Chondrocyte (in vitro differentiated cells): Measurements from ENCODE around the gene NDUFAF2. TPM values are rescaled to one million over a fixed set of nuclear protein-coding genes. Genes with fewer than 3 reads are reported as not detected.

Experiments used
- DNase-seq: peaks from one replicate; pipeline ENCODE4 v3.0.0; 2021; ENCODE audit warnings: mixed read lengths, low spot score
- H3K27ac Mint-ChIP-seq: one replicate; pipeline ENCODE4 v1.8.0; 2021; ENCODE audit warnings: mild to moderate bottlenecking, moderate library complexity, mixed read lengths; ENCODE audit not compliant: unreplicated experiment
- H3K27me3 Mint-ChIP-seq: 2 replicates; pipeline ENCODE4 v1.8.0; 2021; ENCODE audit warnings: low read depth, mixed read lengths
- H3K36me3 Mint-ChIP-seq: 2 replicates; pipeline ENCODE4 v1.8.0; 2021; ENCODE audit warnings: low read depth, mixed read lengths
- H3K4me1 Mint-ChIP-seq: 2 replicates; pipeline ENCODE4 v1.8.0; 2021; ENCODE audit warnings: low read depth, mild to moderate bottlenecking, mixed read lengths
- H3K4me3 Mint-ChIP-seq: one replicate; pipeline ENCODE4 v1.8.0; 2021; ENCODE audit warnings: mild to moderate bottlenecking, moderate library complexity, mixed read lengths; ENCODE audit not compliant: unreplicated experiment
- H3K9me3 Mint-ChIP-seq: 2 replicates; pipeline ENCODE4 v1.8.0; 2021; ENCODE audit warnings: low read depth, mixed read lengths
- total RNA-seq: library from RNA; stranded (reverse); gene quantifications from 3 replicates; pipeline ENCODE4 v1.2.1, GENCODE V29; 2021
- TF ChIP-seq, protein P1 (sequence below): fragments of 200-600 bp; sonication (generic); IDR thresholded peaks from 2 replicates; pipeline ENCODE4 v1.5.0; 2021; ENCODE audit warnings: antibody characterized with exemption, mild to moderate bottlenecking, moderate library complexity

The NDUFAF2 gene
- total RNA-seq, 1 donor from 2014 or later, result 32.9 TPM

DNA sequence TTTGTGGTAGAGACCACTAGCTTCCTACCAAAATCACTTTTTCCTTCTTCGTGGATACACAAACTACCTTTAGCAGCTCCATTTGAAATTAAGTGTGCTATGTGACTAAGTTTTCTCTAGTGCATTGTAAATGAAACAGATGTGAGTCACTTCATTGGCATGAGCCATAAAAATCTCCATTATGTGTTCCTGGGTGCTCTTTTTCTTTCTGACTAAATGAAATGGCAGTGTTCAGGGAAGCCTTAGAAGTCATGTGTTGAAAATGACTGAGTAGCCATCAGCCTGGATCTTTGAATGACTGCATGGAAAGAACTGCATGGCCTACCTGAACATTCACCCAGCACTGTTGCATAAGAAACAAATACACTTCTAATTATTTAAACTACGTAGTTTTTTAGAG lies 107.9 kb downstream of the NDUFAF2 start:
- TF ChIP-seq, protein P1, sequence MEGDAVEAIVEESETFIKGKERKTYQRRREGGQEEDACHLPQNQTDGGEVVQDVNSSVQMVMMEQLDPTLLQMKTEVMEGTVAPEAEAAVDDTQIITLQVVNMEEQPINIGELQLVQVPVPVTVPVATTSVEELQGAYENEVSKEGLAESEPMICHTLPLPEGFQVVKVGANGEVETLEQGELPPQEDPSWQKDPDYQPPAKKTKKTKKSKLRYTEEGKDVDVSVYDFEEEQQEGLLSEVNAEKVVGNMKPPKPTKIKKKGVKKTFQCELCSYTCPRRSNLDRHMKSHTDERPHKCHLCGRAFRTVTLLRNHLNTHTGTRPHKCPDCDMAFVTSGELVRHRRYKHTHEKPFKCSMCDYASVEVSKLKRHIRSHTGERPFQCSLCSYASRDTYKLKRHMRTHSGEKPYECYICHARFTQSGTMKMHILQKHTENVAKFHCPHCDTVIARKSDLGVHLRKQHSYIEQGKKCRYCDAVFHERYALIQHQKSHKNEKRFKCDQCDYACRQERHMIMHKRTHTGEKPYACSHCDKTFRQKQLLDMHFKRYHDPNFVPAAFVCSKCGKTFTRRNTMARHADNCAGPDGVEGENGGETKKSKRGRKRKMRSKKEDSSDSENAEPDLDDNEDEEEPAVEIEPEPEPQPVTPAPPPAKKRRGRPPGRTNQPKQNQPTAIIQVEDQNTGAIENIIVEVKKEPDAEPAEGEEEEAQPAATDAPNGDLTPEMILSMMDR, result no peak
- no peak for DNase-seq
- H3K4me1 Mint-ChIP-seq, result peaks cover 28% of the 10 kb centered on the region
- H3K9me3 Mint-ChIP-seq, result no peaks in the 10 kb centered on the region
- no peak overlapping the region for H3K4me3 Mint-ChIP-seq
- H3K36me3 Mint-ChIP-seq, result no peaks in the 10 kb centered on the region
- peak overlapping the region; percentile 63 for H3K27ac Mint-ChIP-seq
- H3K27me3 Mint-ChIP-seq, result no peaks in the 10 kb centered on the region

DNA sequence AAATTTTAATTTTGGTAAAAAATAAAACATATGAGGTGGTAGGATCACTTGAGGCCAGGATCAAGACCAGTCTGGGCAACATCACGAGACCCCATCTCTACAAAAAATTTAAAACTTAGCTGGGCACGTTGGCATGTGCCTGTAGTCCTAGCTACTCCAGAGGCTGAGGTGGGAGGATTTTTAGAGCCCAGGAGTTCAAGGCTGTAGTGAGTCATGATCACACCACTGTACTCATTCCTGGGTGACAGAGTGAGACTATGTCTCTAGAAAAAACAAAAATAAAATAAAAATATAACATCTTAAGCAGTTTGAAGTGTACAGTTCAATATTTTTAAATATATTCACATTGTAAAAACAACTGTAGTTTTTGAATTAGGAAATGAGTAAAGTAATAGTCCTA lies 108.9 kb downstream of the NDUFAF2 start:
- H3K4me3 Mint-ChIP-seq, result no peak overlapping the region
- no peaks in the 10 kb centered on the region for H3K36me3 Mint-ChIP-seq
- DNase-seq, result no peak
- H3K9me3 Mint-ChIP-seq, result no peaks in the 10 kb centered on the region
- TF ChIP-seq, protein P1, result no peak
- H3K27me3 Mint-ChIP-seq, result no peaks in the 10 kb centered on the region
- H3K27ac Mint-ChIP-seq, result no peak overlapping the region
- H3K4me1 Mint-ChIP-seq, result peaks cover 24% of the 10 kb centered on the region

DNA sequence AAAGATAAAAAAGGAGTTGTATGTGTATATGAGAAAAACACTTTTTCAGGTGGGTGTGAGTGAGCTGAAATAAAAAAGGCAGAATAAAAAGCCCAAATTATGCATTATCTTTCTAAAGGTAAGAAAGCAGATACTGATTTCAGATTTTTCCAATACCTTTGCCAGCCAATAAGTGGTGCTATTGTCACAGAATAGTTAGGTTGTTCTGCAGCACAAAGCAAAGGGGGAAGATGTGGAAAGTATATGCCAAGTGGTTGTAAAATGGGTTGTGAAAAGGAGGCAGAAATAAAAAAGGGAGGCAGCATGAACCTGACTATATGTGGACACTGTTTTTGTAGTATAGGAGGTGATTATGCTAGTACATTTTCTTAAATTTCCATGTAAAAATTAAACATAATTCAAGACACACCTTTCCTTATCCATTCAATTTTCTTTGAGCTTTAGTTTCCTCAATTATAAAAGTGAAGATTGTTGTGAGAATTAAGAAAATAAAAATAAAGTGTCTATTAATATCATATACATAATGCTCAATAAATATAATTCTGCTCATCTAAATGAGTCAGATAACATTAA lies 110.5 kb downstream of the NDUFAF2 start:
- Mint-ChIP-seq H3K4me1 (peaks cover 24% of the 10 kb centered on the region), H3K9me3 (no peaks in the 10 kb centered on the region)

GRCh38 chr5:61059499-61059898 lies 114.5 kb downstream of the NDUFAF2 start:
- H3K4me1 Mint-ChIP-seq, result no peaks in the 10 kb centered on the region
- peaks cover 19% of the 10 kb centered on the region for H3K9me3 Mint-ChIP-seq
- no peak overlapping the region for H3K27ac Mint-ChIP-seq
- H3K4me3 Mint-ChIP-seq, result no peak overlapping the region
- TF ChIP-seq, protein P1, result no peak
- H3K27me3 Mint-ChIP-seq, result no peaks in the 10 kb centered on the region
- peaks cover 8% of the 10 kb centered on the region for H3K36me3 Mint-ChIP-seq
- DNase-seq, result no peak

More for the DNA sequence above, 110.5 kb downstream of the NDUFAF2 start:
- TF ChIP-seq, protein P1, result peak; percentile 83
- no peak for DNase-seq
- Mint-ChIP-seq H3K27me3 (no peaks in the 10 kb centered on the region), H3K27ac (no peak overlapping the region), H3K4me3 (no peak overlapping the region), H3K36me3 (no peaks in the 10 kb centered on the region)

DNA sequence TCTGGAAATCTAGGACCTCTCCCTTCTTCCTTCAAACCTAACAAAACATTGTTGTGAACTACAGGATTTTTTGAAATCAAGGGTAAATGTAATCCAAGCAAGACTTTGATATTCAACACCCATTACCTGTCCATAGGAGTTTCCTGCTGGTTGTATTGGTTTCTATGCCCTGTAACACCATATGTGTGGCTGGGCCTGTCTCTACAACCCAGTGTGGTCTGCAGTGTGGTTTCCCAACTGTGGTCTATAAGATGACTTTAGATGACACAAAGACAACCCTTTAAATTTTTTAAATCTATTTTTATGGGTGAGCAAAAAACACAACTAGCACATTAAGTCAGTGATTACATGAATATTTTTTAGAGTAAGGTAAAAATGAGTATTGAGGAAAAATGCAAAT lies 124.1 kb downstream of the NDUFAF2 start:
- no peak overlapping the region for H3K27ac Mint-ChIP-seq
- TF ChIP-seq, protein P1, result no peak

More for the DNA sequence above, 124.1 kb downstream of the NDUFAF2 start:
- H3K4me3 Mint-ChIP-seq, result no peak overlapping the region
- H3K4me1 Mint-ChIP-seq, result no peaks in the 10 kb centered on the region
- peaks cover 3% of the 10 kb centered on the region for H3K36me3 Mint-ChIP-seq
- H3K9me3 Mint-ChIP-seq, result peaks cover 14% of the 10 kb centered on the region
- H3K27me3 Mint-ChIP-seq, result no peaks in the 10 kb centered on the region
- no peak for DNase-seq
